NOMO-1 treated with dmso at 0.1 percent for 144 hours (cell line): ENCODE data around the gene TMEM139.

Experiments used
- DNase-seq: peaks from one replicate; lab custom pipeline; 2025; ENCODE audit not compliant: unreplicated experiment; lab: John Stamatoyannopoulos, UW

The TMEM139 gene

DNA sequence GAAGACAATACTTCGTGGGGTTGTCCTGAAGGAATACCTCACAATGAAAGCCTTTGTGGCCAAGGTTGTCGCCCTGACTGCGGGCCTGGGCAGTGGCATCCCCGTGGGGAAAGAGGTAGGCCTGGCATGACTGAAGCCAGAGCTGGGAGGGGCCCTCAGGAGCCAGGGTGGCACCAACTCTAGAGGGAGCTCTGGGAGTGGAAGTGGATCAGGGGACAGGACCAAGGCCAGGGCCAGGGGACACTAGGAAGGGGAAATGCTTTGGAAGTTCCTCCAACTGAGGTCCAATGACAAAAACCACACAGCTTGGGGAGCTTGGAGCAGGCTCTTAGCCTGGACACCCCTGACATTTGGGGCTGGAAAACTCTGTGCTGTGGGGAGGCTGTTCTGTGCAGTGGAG, 37.0 kb downstream of the TMEM139 start:
- no peak for DNase-seq

DNA sequence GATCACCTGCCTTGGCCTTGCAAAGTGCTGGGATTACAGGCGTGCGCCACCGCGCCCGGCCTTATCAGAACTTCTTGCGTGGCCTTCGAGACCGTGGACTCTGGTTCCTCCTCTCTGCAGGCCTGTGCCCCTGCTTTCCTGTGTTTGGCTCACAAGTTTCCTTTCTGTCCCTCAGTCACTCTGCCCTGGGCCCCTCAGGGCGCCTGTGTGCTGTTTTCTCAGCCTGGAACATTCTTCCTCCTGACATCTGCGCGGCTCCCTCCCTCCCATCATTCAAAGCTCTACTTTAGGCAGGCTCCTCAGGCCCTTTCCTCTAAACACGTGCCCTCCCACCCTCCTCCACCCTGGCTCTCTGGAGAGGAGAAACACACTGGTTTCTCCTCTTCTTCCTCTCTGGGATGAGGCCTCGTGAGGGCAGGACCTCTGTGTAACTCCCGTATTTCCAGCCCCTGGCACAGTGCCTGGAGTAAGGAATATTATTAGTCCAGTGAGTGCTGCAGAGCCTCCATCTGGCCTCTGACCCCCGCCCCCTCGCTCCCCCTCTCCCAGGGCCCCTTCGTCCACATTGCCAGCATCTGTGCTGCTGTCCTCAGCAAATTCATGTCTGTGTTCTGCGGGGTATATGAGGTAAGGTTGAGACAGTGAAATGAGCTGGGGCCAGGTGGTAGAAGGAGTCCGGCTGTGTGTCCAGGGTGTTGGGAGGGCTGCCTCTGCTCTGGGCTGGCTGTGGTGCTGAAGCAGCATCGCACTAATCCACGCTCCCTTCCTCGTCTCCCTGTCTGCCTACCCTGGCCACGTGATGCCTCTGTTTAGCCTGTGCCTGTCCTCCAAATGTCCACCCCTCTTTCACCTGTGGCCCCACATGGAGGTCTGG, 38.2 kb downstream of the TMEM139 start:
- no peak for DNase-seq

DNA sequence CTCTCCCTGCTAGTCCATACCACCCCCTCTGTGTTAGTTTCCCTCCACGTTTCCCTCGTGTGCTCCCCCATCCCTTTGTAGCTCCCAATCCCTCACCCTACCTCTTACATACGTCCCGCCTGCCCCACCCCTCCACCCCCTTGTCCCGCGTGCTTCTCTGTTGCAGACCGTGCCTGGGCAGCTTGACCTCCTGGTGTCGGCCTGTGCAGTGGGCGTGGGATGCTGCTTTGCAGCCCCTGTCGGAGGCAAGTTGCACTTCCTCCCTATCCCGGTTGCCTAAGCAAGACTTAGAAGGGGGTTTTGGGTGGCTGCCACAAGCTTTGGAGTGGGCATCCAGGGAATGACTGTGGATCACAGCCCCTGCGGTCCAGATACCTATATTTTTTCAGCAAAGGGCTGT, 38.9 kb downstream of the TMEM139 start:
- DNase-seq: no peak

DNA sequence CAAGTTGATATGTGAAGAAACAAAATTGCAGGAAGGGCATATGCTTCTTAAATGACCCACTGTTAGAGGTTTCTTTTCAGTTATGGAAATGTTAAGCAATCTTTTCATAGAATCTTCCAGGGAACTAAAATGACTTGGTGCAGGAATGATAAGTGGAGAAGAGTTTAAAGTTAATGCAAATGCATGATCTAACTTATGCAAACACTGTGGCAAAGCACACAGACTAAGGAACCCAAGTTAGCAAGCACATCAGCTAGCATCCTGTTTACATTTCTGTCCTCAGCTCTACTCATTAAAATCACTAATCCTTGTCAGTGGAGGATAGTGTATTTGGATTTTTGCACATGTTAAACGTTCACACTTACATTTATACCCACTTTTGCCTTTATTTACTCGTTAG, 40.5 kb downstream of the TMEM139 start:
- DNase-seq: no peak

DNA sequence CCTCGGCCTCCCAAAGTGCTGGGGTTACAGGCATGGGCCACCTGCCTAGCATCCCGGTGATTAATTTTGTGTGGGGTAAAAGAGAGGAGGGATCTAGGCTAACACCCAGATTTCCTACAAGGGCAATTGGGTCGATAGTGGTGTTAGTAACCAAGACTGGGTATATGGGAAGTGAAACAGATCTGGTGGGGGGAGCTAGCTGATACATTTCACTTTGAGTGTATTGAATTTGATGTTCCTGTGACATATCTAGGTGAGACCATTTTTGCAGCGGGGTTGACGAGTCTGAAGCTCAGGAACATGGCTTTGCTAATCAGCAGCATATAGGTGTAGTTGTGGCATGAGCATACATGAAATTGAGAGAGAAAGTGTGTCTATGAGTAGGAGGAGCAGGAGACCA, 43.1 kb downstream of the TMEM139 start:
- no peak for DNase-seq

DNA sequence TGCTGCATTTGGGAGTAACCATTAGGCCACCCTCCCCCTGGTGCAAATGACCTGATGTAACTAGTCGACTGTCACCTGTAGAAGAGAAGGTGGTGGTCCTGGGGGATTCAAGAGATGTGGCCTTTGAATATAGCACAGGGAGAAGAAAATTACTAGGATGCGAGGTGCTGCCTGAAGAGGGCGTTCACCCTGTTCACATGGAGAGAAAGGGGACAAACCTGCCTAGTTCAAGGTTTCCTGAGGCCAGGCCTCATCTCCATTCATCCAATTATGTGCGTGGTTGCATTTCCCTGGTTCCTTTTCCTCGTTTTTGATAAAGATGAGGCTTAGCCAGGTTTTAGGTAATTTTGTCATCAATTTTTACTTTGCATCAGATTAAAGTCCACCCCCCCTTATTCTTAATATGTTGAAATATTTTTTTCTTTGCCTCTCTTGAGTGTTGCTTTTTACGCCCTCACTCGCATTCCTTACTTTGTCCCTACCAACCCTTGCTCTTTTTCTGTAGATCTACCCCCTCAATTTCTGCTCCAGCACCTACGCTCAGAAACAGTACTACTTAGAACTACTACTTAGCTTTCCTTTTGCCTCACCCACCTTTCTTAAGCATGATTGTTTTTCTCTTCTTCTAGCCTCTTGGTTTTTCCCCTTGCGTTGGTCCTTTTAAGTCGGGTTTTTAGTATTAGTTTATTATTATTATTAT, 44.9 kb downstream of the TMEM139 start:
- DNase-seq: no peak

DNA sequence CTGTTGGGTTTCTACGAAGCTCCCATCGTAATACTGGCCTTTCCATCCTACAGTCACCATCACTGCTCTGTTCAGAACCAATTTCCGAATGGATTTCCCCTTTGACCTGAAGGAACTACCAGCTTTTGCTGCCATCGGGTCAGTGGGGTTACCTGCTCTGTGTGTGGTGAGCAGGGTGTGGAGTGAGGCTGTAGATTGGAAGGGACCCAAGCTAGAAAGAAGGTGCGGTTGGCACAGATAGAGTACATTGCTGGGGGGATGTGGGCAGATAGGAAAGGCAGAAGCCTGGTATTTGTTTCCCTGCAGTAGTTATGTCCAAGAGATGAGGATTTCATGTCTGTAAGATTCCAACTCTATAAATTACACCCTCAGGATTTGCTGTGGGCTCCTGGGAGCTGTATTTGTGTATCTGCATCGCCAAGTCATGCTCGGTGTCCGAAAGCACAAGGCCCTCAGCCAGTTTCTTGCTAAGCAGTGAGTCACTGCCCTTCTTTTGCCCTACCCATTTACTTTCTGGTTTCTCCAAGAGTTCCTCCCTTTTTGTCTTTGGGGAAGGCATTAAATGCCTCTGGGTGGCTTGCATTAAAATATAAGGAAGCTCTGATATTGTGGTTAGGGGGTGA, 46.5 kb downstream of the TMEM139 start:
- DNase-seq: no peak

DNA sequence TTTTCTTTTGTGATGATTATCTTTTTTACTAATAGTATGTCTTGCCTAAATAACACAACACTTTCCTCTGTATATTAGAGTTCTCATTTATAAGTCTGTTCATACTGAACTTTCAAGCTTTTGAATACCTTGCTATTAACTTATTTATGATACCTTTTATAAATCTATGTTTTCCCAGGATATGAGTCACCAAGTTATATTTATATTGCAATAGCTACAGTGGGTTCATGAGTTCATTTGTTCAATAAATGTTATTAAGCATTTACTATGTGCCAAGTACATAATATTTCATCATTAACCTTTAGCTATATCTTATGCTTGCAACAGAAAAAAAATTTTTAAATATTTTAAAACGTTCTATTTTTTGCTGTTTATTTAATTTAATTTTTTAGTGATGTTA, 49.5 kb downstream of the TMEM139 start:
- DNase-seq: no peak

DNA sequence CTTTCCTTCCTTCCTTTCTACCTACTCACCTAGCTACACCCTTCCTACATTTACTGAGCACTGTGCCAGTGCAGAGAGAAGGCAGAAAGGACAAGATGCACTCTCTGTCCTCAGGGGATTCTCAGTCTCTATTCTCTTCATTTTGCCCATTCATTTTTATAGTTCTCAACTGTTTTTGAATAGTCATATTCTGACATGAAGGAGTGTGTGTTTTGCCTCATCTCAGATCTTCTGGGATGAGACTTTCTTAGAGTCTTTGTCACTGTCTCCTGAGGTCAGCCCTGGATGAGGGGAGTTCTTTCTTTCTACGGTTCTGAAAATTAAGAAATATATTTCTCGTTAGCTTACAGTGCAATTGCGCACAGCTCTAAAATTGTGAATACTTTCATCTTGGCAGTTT, 52.5 kb downstream of the TMEM139 start:
- DNase-seq: no peak
